Tibial nerve (tissue), 4 donors: ENCODE measurements around the gene RBL2. TPM values are rescaled to one million over a fixed set of nuclear protein-coding genes. Genes with fewer than 3 reads are reported as not detected.
"Not testable (repeated sequence)": the region's sequence is repeated elsewhere in the genome, so short reads cannot be mapped to it uniquely, and the experiment has no call there.

Experiments
- DNase-seq, 2 donors: peaks; one replicate each; pipeline ENCODE4 v3.0.0-alpha.2; 2019; ENCODE audit warnings: low spot score in 2 of 2
- H3K27ac ChIP-seq, 4 donors: fragments of 200-600 bp; sonication (generic) in 3 of 4; one replicate each; pipeline ENCODE4 v1.5.1; 2017 to 2019; ENCODE audit warnings: mild to moderate bottlenecking in 1 of 4
- H3K27me3 ChIP-seq, 2 donors: fragments of 200-600 bp; sonication (generic) in 1 of 2; one replicate each; pipeline versions ENCODE4 v1.5.1 to v1.6.0; 2017 to 2019
- H3K36me3 ChIP-seq, 3 donors: fragments of 200-600 bp; sonication (generic); one replicate each; pipeline ENCODE4 v1.5.1; 2018 to 2019
- H3K4me1 ChIP-seq, 4 donors: fragments of 200-600 bp; sonication (generic) in 3 of 4; one replicate each; pipeline ENCODE4 v1.5.1; 2017 to 2019
- H3K4me3 ChIP-seq, 4 donors: fragments of 200-600 bp; sonication (generic) in 3 of 4; one replicate each; pipeline ENCODE4 v1.5.1; 2017 to 2019; ENCODE audit warnings: mild to moderate bottlenecking in 1 of 4, moderate library complexity in 1 of 4
- H3K9me3 ChIP-seq, 4 donors: fragments of 200-600 bp; sonication (generic) in 3 of 4; one replicate each; pipeline ENCODE4 v1.5.1; 2017 to 2019
- EP300 ChIP-seq, 2 donors: sonication (generic); formaldehyde crosslinking; IDR thresholded peaks; one replicate each; pipeline ENCODE4 v1.6.1; 2017; ENCODE audit warnings: antibody characterized with exemption in 2 of 2, mild to moderate bottlenecking in 1 of 2
- POLR2A ChIP-seq, 2 donors: fragments of 450-650 bp; IDR thresholded peaks; one replicate each; pipeline ENCODE4 v1.6.1; 2017; ENCODE audit warnings: antibody characterized with exemption in 2 of 2, mild to moderate bottlenecking in 2 of 2, moderate library complexity in 2 of 2
- WGBS, 2 donors: methylation state at CpG; one replicate each; pipeline ENCODE4 v1.1.5; 2018; 5-methylcytosine and 5-hydroxymethylcytosine counted together
- total RNA-seq, 4 donors: library from RNA; depleted of rRNA; stranded (reverse); fragments of >200 nt; gene quantifications; one replicate each; pipeline ENCODE4 v1.1.0, GENCODE V29; 2016
- TF ChIP-seq, protein P1 (sequence below), 5 experiments: fragments of 200-600 bp in 3 of 5; fragments of 450-650 bp in 2 of 5; sonication (generic) in 3 of 5; IDR thresholded peaks; one replicate each; pipeline ENCODE4 v1.5.1; 2016 to 2019; ENCODE audit warnings: antibody characterized with exemption in 5 of 5, mild to moderate bottlenecking in 3 of 5, moderate library complexity in 2 of 5

RBL2 gene, protein sequence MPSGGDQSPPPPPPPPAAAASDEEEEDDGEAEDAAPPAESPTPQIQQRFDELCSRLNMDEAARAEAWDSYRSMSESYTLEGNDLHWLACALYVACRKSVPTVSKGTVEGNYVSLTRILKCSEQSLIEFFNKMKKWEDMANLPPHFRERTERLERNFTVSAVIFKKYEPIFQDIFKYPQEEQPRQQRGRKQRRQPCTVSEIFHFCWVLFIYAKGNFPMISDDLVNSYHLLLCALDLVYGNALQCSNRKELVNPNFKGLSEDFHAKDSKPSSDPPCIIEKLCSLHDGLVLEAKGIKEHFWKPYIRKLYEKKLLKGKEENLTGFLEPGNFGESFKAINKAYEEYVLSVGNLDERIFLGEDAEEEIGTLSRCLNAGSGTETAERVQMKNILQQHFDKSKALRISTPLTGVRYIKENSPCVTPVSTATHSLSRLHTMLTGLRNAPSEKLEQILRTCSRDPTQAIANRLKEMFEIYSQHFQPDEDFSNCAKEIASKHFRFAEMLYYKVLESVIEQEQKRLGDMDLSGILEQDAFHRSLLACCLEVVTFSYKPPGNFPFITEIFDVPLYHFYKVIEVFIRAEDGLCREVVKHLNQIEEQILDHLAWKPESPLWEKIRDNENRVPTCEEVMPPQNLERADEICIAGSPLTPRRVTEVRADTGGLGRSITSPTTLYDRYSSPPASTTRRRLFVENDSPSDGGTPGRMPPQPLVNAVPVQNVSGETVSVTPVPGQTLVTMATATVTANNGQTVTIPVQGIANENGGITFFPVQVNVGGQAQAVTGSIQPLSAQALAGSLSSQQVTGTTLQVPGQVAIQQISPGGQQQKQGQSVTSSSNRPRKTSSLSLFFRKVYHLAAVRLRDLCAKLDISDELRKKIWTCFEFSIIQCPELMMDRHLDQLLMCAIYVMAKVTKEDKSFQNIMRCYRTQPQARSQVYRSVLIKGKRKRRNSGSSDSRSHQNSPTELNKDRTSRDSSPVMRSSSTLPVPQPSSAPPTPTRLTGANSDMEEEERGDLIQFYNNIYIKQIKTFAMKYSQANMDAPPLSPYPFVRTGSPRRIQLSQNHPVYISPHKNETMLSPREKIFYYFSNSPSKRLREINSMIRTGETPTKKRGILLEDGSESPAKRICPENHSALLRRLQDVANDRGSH
- total RNA-seq, result 100 to 1,000 TPM in 3 of 4 donors, 10 to 100 TPM in 1; 98.1 to 139 (median 127) TPM

DNA sequence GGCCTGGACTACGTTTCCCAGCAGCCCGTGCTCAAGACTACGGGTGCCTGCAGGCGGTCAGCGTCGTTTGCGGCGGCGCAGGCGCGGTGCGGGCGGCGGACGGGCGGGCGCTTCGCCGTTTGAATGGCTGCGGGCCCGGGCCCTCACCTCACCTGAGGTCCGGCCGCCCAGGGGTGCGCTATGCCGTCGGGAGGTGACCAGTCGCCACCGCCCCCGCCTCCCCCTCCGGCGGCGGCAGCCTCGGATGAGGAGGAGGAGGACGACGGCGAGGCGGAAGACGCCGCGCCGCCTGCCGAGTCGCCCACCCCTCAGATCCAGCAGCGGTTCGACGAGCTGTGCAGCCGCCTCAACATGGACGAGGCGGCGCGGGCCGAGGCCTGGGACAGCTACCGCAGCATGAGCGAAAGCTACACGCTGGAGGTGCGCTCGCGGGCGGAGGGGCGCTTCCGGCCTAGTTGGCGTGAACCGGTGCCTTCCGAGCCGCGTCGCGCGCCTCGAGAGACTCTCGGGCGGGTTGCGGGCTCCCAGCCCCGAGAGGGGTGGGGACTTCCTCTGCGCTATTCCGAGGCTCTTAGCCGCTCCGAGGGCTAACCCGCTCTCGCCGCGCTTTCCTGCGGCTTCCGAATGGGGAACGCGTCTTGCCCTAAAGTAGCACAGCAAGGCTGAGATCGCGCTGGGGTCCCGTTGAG is at the start of gene RBL2:
Gene RBL2, plus strand, starts transcription at position 95 of the 689 bp plus-strand sequence. Its CDS starts 86 bp downstream, at position 181.
- 0 to 1% methylated on average over 32 to 34 of the region's 89 CpGs for WGBS, 2 donors
- TF ChIP-seq, protein P1, sequence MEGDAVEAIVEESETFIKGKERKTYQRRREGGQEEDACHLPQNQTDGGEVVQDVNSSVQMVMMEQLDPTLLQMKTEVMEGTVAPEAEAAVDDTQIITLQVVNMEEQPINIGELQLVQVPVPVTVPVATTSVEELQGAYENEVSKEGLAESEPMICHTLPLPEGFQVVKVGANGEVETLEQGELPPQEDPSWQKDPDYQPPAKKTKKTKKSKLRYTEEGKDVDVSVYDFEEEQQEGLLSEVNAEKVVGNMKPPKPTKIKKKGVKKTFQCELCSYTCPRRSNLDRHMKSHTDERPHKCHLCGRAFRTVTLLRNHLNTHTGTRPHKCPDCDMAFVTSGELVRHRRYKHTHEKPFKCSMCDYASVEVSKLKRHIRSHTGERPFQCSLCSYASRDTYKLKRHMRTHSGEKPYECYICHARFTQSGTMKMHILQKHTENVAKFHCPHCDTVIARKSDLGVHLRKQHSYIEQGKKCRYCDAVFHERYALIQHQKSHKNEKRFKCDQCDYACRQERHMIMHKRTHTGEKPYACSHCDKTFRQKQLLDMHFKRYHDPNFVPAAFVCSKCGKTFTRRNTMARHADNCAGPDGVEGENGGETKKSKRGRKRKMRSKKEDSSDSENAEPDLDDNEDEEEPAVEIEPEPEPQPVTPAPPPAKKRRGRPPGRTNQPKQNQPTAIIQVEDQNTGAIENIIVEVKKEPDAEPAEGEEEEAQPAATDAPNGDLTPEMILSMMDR (IDR thresholded peaks at IDR 0.05), result peak in 1 of 5 experiments; percentile 49
- TF ChIP-seq POLR2A (IDR thresholded peaks at IDR 0.05), result peak; percentile 60 to 63
- TF ChIP-seq EP300 (IDR thresholded peaks at IDR 0.05), result peak in 1 of 2 donors; percentile 82
- Histone ChIP-seq H3K4me3 (peak within 1 kb of the TSS; percentile 82 to 100 (median 96)), H3K36me3 (no peaks in the 10 kb centered on the region), H3K27ac (peak within 1 kb of the TSS; percentile 90 to 98 (median 96)), H3K4me1 (peaks cover 4 to 33% (median 11%) of the 10 kb centered on the region in 4 donors), H3K9me3 (peaks cover 0 to 5% (median 0%) of the 10 kb centered on the region in 4 donors), H3K27me3 (no peaks in the 10 kb centered on the region)
- DNase-seq, result peak; percentile 58 to 59

DNA sequence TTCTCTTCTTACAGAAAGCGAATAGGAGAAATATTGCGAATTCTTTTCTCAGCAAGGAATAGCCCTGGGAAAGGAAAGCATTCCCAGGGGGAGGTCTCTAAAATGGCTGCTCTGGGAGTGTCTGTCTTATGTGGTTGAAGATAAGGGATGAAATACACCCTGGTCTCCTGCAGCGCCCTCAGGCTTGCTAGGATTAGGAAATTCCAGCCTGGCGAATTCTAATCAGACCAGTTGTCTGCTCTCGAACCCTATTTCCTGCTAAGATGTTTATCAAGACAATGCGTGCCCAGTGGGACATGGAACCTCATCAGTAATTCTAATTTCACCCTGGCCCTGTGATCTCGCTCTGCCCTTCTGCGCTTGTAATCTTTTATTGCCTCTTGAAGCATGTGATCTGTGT is 49.7 kb upstream of the RBL2 start:
- DNase-seq, H3K36me3 ChIP-seq, H3K4me1 ChIP-seq, H3K4me3 ChIP-seq, H3K27ac ChIP-seq, H3K27me3 ChIP-seq: not testable (repeated sequence)
- WGBS, 2 donors, result 74 to 81% methylated on average over 8 of the region's 8 CpGs
- H3K9me3 ChIP-seq, result peaks cover 0 to 12% (median 0%) of the 10 kb centered on the region in 4 donors

GRCh38 chr16:53404959-53405358 is 29.3 kb upstream of the RBL2 start:
- no peak overlapping the region for H3K4me3 ChIP-seq
- no peaks in the 10 kb centered on the region for H3K36me3 ChIP-seq
- 38 to 43% methylated on average over 2 of the region's 2 CpGs for WGBS, 2 donors
- no peak for DNase-seq
- H3K27ac ChIP-seq, result no peak overlapping the region
- H3K27me3 ChIP-seq, result no peaks in the 10 kb centered on the region
- no peaks in the 10 kb centered on the region for H3K4me1 ChIP-seq
- TF ChIP-seq POLR2A (IDR thresholded peaks at IDR 0.05) (no peak), EP300 (IDR thresholded peaks at IDR 0.05) (no peak)
- H3K9me3 ChIP-seq, result no peaks in the 10 kb centered on the region

GRCh38 chr16:53412549-53412948 is 21.7 kb upstream of the RBL2 start:
- no peak for DNase-seq
- TF ChIP-seq, protein P1 (IDR thresholded peaks at IDR 0.05), result no peak
- TF ChIP-seq POLR2A (IDR thresholded peaks at IDR 0.05) (no peak), EP300 (IDR thresholded peaks at IDR 0.05) (no peak)
- no peak overlapping the region for H3K27ac ChIP-seq
- 95 to 96% methylated on average over 8 to 10 of the region's 18 CpGs for WGBS, 2 donors
- H3K4me3 ChIP-seq, result no peak overlapping the region
- H3K36me3 ChIP-seq, result no peaks in the 10 kb centered on the region
- no peaks in the 10 kb centered on the region for H3K9me3 ChIP-seq
- H3K4me1 ChIP-seq, result no peaks in the 10 kb centered on the region
- H3K27me3 ChIP-seq, result no peaks in the 10 kb centered on the region

GRCh38 chr16:53413864-53414263 is 20.4 kb upstream of the RBL2 start:
- no peaks in the 10 kb centered on the region for H3K27me3 ChIP-seq
- no peak overlapping the region for H3K27ac ChIP-seq
- no peaks in the 10 kb centered on the region for H3K4me1 ChIP-seq
- TF ChIP-seq, protein P1 (IDR thresholded peaks at IDR 0.05), result no peak
- TF ChIP-seq POLR2A (IDR thresholded peaks at IDR 0.05), result no peak
- TF ChIP-seq EP300 (IDR thresholded peaks at IDR 0.05), result no peak
- no peaks in the 10 kb centered on the region for H3K9me3 ChIP-seq
- no peaks in the 10 kb centered on the region for H3K36me3 ChIP-seq
- no peak overlapping the region for H3K4me3 ChIP-seq
- 91 to 95% methylated on average over 18 of the region's 18 CpGs for WGBS, 2 donors
- no peak for DNase-seq
